Breast epithelium (tissue), 3 donors: ENCODE results near the gene HTT-AS.

Experiments used
- POLR2A ChIP-seq: fragments of 450-650 bp; IDR thresholded peaks from one replicate; pipeline ENCODE4 v1.6.1; 2016; ENCODE audit warnings: antibody characterized with exemption, mild to moderate bottlenecking, moderate library complexity
- TF ChIP-seq, protein P1 (sequence below), 3 donors: fragments of 450-650 bp; IDR thresholded peaks; one replicate each; pipeline ENCODE4 v1.5.1; 2016 to 2017; ENCODE audit warnings: antibody characterized with exemption in 3 of 3, mild to moderate bottlenecking in 3 of 3, moderate library complexity in 3 of 3

DNA sequence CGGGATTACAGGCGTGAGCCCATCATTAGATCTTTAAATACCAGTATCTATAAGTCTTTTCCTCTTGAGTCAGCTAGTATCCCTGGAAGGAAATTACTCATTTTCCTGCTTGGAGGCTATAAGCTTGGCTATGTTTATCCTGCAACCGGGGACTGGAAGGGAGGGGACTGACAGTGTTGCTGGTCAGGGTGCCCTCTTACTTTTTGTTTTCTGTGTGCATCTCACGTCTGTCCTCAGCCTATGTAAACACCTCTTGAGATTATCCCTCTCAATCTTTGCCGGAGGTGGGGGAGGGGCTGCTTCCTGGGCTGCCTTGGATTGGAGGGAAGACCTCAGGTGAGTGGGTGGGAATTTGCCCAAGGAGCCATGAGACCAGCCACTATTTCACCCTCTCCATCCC lies 37.1 kb upstream of the HTT-AS start:
- TF ChIP-seq, protein P1, sequence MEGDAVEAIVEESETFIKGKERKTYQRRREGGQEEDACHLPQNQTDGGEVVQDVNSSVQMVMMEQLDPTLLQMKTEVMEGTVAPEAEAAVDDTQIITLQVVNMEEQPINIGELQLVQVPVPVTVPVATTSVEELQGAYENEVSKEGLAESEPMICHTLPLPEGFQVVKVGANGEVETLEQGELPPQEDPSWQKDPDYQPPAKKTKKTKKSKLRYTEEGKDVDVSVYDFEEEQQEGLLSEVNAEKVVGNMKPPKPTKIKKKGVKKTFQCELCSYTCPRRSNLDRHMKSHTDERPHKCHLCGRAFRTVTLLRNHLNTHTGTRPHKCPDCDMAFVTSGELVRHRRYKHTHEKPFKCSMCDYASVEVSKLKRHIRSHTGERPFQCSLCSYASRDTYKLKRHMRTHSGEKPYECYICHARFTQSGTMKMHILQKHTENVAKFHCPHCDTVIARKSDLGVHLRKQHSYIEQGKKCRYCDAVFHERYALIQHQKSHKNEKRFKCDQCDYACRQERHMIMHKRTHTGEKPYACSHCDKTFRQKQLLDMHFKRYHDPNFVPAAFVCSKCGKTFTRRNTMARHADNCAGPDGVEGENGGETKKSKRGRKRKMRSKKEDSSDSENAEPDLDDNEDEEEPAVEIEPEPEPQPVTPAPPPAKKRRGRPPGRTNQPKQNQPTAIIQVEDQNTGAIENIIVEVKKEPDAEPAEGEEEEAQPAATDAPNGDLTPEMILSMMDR (IDR thresholded peaks at IDR 0.05): no peak
- TF ChIP-seq POLR2A: no peak
